Left lung (tissue), 10 donors: ENCODE data around the gene ZNF70. TPM values are rescaled to one million over a fixed set of nuclear protein-coding genes. Genes with fewer than 3 reads are reported as not detected.

Experiments
- ATAC-seq: fragments of 200-7000 bp; cut with Tn5 transposase; one replicate; pipeline ENCODE4 v1.9.1; 2020; ENCODE audit warnings: moderate library complexity
- DNase-seq, 4 donors: peaks; one replicate each; pipeline ENCODE4 v3.0.0-alpha.2; 2013 to 2020
- H3K27ac ChIP-seq, 2 donors: fragments of 200-600 bp; sonication (generic) in 1 of 2; one replicate each; pipeline versions ENCODE4 v1.5.0 to v1.8.0; 2020 to 2021
- H3K27me3 ChIP-seq, 2 donors: fragments of 200-600 bp; sonication (generic) in 1 of 2; one replicate each; pipeline versions ENCODE4 v1.5.0 to v1.8.0; 2020 to 2021
- H3K36me3 ChIP-seq, 2 donors: fragments of 200-600 bp; sonication (generic) in 1 of 2; one replicate each; pipeline versions ENCODE4 v1.5.0 to v1.8.0; 2020 to 2021
- H3K4me1 ChIP-seq, 2 donors: fragments of 200-600 bp; one replicate each; pipeline ENCODE4 v1.8.0; 2021
- H3K4me3 ChIP-seq, 2 donors: fragments of 200-600 bp; sonication (generic) in 1 of 2; one replicate each; pipeline versions ENCODE4 v1.5.0 to v1.8.0; 2020 to 2021; ENCODE audit warnings: mild to moderate bottlenecking in 1 of 2
- H3K9me3 ChIP-seq, 2 donors: fragments of 200-600 bp; sonication (generic) in 1 of 2; one replicate each; pipeline versions ENCODE4 v1.5.0 to v1.8.0; 2020 to 2021
- intact Hi-C, 2 donors: fragments of 100-400 bp; cut with DNase I; formaldehyde crosslinking; loops; one replicate each; pipeline versions ENCODE4 v1.11.2 to v1.14.2; 2022
- polyA plus RNA-seq, 6 donors: library from polyadenylated mRNA; unstranded; fragments of 120-200 nt; gene quantifications; one replicate each; pipeline ENCODE4 v1.2.1, GENCODE V29; 2013; ENCODE audit not compliant: insufficient read length in 6 of 6
- total RNA-seq, 2 donors: library from RNA; stranded (reverse); fragmentation: NEBNext Ultra II Directional; extraction: Animal tissue kit (Norgen Biotek cat#: 25700); gene quantifications; one replicate each; pipeline ENCODE4 v1.2.1, GENCODE V29; 2021
- TF ChIP-seq, protein P1 (sequence below), 2 donors: fragments of 200-600 bp; sonication (generic) in 1 of 2; IDR thresholded peaks; one replicate each; pipeline versions ENCODE4 v1.5.0 to v1.8.0; 2021; ENCODE audit warnings: antibody characterized with exemption in 2 of 2
- donor health status: DM: no; HTN: yes; CAD: no.
- donor health status: DM: no; HTN: no; CAD: no.

Gene ZNF70
- total and polyA plus RNA-seq, 8 donors: 5.9 to 10.7 (median 9.4) TPM

DNA sequence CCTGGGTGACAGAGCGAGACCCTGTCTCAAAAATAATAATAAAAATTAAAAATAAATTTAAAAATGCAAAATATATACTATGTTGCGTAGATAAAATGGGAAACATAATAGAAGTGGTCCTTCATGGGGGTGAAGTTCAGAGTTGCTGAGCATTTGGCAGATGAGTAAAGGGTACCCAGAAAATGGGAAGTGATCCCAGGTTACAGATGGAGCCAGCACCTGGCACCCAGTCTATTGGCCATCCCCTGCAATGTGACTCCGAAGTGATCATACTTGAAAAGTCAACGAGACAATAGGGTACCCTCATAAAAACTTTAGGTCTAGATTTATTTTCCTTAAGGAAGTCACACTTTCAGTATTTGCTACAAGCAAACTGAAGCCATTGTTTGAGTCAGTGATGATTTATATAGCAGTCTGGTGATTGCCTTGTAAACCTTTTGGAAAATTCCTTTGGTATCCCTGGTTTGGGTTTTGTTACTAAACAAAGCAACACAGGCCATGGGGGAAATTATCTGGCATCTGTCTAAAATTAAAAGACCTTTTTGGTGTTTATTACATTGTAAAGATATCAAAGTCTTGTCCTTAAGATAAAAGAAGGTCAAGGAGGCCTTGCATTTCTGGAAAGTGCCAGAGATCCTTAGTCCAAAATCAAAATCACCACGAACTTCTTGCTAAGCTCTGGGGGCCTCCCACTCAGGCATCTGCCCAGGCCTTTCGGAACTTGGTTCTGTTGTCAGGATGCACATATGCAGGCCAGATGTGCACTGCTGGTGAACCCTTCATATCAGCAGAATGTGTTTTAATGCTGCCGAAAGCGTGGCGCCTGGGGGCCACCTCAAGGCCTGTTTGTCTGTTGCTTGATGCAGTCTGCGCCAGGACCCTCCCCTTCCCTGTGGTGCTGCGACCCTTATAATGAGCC is 40.2 kb upstream of the ZNF70 start:
- Histone ChIP-seq H3K27me3 (no peaks in the 10 kb centered on the region), H3K4me3 (no peak overlapping the region), H3K27ac (no peak overlapping the region), H3K9me3 (no peaks in the 10 kb centered on the region), H3K36me3 (peaks cover 0 to 48% of the 10 kb centered on the region in 2 donors), H3K4me1 (peaks cover 8 to 34% of the 10 kb centered on the region in 2 donors)
- TF ChIP-seq, protein P1, sequence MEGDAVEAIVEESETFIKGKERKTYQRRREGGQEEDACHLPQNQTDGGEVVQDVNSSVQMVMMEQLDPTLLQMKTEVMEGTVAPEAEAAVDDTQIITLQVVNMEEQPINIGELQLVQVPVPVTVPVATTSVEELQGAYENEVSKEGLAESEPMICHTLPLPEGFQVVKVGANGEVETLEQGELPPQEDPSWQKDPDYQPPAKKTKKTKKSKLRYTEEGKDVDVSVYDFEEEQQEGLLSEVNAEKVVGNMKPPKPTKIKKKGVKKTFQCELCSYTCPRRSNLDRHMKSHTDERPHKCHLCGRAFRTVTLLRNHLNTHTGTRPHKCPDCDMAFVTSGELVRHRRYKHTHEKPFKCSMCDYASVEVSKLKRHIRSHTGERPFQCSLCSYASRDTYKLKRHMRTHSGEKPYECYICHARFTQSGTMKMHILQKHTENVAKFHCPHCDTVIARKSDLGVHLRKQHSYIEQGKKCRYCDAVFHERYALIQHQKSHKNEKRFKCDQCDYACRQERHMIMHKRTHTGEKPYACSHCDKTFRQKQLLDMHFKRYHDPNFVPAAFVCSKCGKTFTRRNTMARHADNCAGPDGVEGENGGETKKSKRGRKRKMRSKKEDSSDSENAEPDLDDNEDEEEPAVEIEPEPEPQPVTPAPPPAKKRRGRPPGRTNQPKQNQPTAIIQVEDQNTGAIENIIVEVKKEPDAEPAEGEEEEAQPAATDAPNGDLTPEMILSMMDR (IDR thresholded peaks at IDR 0.05): no peak
- intact Hi-C loops: no loop called here
- no peak for ATAC-seq
- DNase-seq: peak in 1 of 4 donors; percentile 22

- no peak overlapping the region for H3K27ac ChIP-seq
- intact Hi-C loops: loop anchor here in 1 of 2 donors (10.0 kb wide), 1 partner anchor 45 kb away; the partner anchor contains the start of gene DERL3
- TF ChIP-seq, protein P1 (IDR thresholded peaks at IDR 0.05): no peak
These were observed 38.7 kb upstream of the ZNF70 start for GRCh38 chr22:23789638-23790037.

GRCh38 chr22:23789121-23789520 is 38.2 kb upstream of the ZNF70 start:
- intact Hi-C loops: loop anchor here in 1 of 2 donors (10.0 kb wide), 1 partner anchor 46 kb away; the partner anchor contains the start of gene DERL3
- ATAC-seq (no peak), DNase-seq (no peak)
- peaks cover 0 to 28% of the 10 kb centered on the region in 2 donors for H3K36me3 ChIP-seq
- H3K27me3 ChIP-seq: no peaks in the 10 kb centered on the region
- H3K4me1 ChIP-seq: peaks cover 8 to 34% of the 10 kb centered on the region in 2 donors
- no peaks in the 10 kb centered on the region for H3K9me3 ChIP-seq
- no peak overlapping the region for H3K27ac ChIP-seq
- no peak overlapping the region for H3K4me3 ChIP-seq
- TF ChIP-seq, protein P1 (IDR thresholded peaks at IDR 0.05): no peak

More at GRCh38 chr22:23789638-23790037, 38.7 kb upstream of the ZNF70 start:
- peaks cover 0 to 33% of the 10 kb centered on the region in 2 donors for H3K36me3 ChIP-seq
- H3K4me3 ChIP-seq: no peak overlapping the region
- ATAC-seq (no peak), DNase-seq (no peak)
- peaks cover 8 to 34% of the 10 kb centered on the region in 2 donors for H3K4me1 ChIP-seq
- H3K9me3 ChIP-seq: no peaks in the 10 kb centered on the region
- no peaks in the 10 kb centered on the region for H3K27me3 ChIP-seq

DNA sequence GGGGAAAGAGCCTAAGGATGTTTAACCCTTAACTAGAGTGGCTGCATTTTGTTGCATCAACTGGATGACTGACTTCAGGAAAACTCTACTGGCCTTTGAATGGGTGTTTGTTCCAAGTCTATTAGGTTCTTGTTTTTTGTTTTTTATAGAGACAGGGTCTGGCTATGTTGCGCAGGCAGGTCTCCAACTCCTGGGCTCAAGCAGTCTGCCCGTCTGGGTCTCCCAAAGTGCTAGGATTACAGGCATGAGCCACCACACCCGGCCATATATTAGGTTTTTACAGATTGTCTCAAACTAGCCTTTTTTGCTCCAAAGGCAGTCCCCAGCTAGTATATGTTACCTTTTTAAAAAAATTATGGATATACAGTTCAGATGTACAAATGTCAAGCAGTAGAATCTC is 37.0 kb upstream of the ZNF70 start:
- ATAC-seq (no peak), DNase-seq (no peak)
- intact Hi-C loops: loop anchor here in 1 of 2 donors (10.0 kb wide), 1 partner anchor 47 kb away; the partner anchor contains the start of gene DERL3
- peaks cover 0 to 16% of the 10 kb centered on the region in 2 donors for H3K36me3 ChIP-seq
- no peaks in the 10 kb centered on the region for H3K27me3 ChIP-seq
- H3K4me1 ChIP-seq: peaks cover 8 to 34% of the 10 kb centered on the region in 2 donors
- H3K9me3 ChIP-seq: no peaks in the 10 kb centered on the region
- TF ChIP-seq, protein P1 (IDR thresholded peaks at IDR 0.05): no peak
- H3K27ac ChIP-seq: peak overlapping the region; percentile 99 to 100
- peak overlapping the region; percentile 84 to 93 for H3K4me3 ChIP-seq

- Histone ChIP-seq H3K27me3 (no peaks in the 10 kb centered on the region), H3K4me3 (peak overlapping the region; percentile 84 to 93), H3K9me3 (no peaks in the 10 kb centered on the region), H3K4me1 (peaks cover 8 to 34% of the 10 kb centered on the region in 2 donors), H3K36me3 (peaks cover 0 to 12% of the 10 kb centered on the region in 2 donors), H3K27ac (peak overlapping the region; percentile 99 to 100)
- TF ChIP-seq, protein P1 (IDR thresholded peaks at IDR 0.05): no peak
- DNase-seq (no peak), ATAC-seq (no peak)
- intact Hi-C loops: loop anchor here in 1 of 2 donors (10.0 kb wide), 1 partner anchor 47 kb away; the partner anchor contains the start of gene DERL3
These were observed 36.6 kb upstream of the ZNF70 start for GRCh38 chr22:23787600-23787896.
